K562 (cell line): ENCODE measurements around the gene IGFBP7. TPM values are rescaled to one million over a fixed set of nuclear protein-coding genes. Genes with fewer than 3 reads are reported as not detected.

ENCODE experiments used
- ATAC-seq: fragments of 200-7000 bp; cut with Tn5 transposase; 3 replicates; pipeline ENCODE4 v1.9.1; 2020; ENCODE audit warnings: moderate library complexity
- BruUV-seq: library from RNA; stranded (reverse); fragments of 400-500 nt; replicated peaks from 2 replicates; lab custom pipeline; 2021; lab: Mats Ljungman, UMichigan
- CTCF ChIA-PET: fragments of 300-600 bp; formaldehyde crosslinking; extraction: SDS; loops from one replicate; lab custom pipeline; 2021; ENCODE audit warnings: low intra/inter-chr PET ratio; lab: Yijun Ruan, JAX
- POLR2A ChIA-PET: fragments of 300-600, 350-650 bp; sonication (Branson Sonifier 250); formaldehyde crosslinking; extraction: SDS; loops from one replicate; lab custom pipeline; 2021; ENCODE audit warnings: antibody characterized with exemption, inconsistent platforms; lab: Yijun Ruan, JAX
- DNase-seq, 4 experiments: peaks; one replicate each; pipeline versions ENCODE4 v3.0.0 to v3.0.0-alpha.2; 2011 to 2018; ENCODE audit warnings: low spot score in 3 of 4, mixed read lengths in 3 of 4; ENCODE audit errors: extremely low read depth in 1 of 4
- FAIRE-seq: peaks from 2 replicates; lab custom pipeline; 2011; peaks lifted over from hg19 to GRCh38; lab: Jason Lieb, UNC
- H2AFZ ChIP-seq: 2 replicates; pipeline ENCODE4 v1.6.0; 2011; ENCODE audit warnings: low read depth, low read length, control low read depth, inconsistent platforms
- H3K27ac ChIP-seq: fragments of 200-600 bp; 3 replicates; pipeline ENCODE4 v1.8.0; 2011; ENCODE audit warnings: low read depth, mild to moderate bottlenecking, control low read depth, inconsistent platforms, low read length, moderate library complexity, mixed read lengths; ENCODE audit errors: extremely low read depth
- H3K27me3 ChIP-seq, 2 experiments: fragments of 300-600 bp in 1 of 2; 2 replicates in 1 of 2; 3 replicates in 1 of 2; pipeline versions ENCODE4 v1.6.0 to v1.8.0; 2011; ENCODE audit warnings: inconsistent platforms in 2 of 2, low read length in 2 of 2, mild to moderate bottlenecking in 1 of 2, mixed read lengths in 1 of 2, moderate library complexity in 1 of 2; ENCODE audit not compliant: control insufficient read depth in 2 of 2, insufficient read depth in 2 of 2
- H3K36me3 ChIP-seq: fragments of 300-600 bp; 3 replicates; pipeline ENCODE4 v1.8.0; 2011; ENCODE audit warnings: mild to moderate bottlenecking, low read length, inconsistent platforms; ENCODE audit not compliant: control insufficient read depth, insufficient read depth
- H3K4me1 ChIP-seq, 2 experiments: fragments of 200-600 bp in 1 of 2; replicated peaks in 1 of 2; 2 replicates in 1 of 2; 3 replicates in 1 of 2; pipeline versions ENCODE4 v1.5.1 to v1.8.0; 2011; ENCODE audit warnings: inconsistent platforms in 2 of 2, low read length in 2 of 2, mild to moderate bottlenecking in 1 of 2, mixed read lengths in 1 of 2, moderate library complexity in 1 of 2; ENCODE audit not compliant: control insufficient read depth in 2 of 2, insufficient read depth in 2 of 2
- H3K4me2 ChIP-seq: 2 replicates; pipeline ENCODE4 v1.6.1; 2011; ENCODE audit warnings: low read length, control low read depth, inconsistent platforms, mixed read lengths; ENCODE audit not compliant: insufficient read depth
- H3K4me3 ChIP-seq: fragments of 200-600 bp; sonication (generic), shearing (Covaris generic); 2 replicates; pipeline ENCODE4 v1.5.1; 2016; ENCODE audit warnings: control low read depth, inconsistent platforms
- H3K79me2 ChIP-seq: fragments of 200-600 bp; 3 replicates; pipeline ENCODE4 v1.8.0; 2011; ENCODE audit warnings: low read length, inconsistent platforms; ENCODE audit not compliant: control insufficient read depth, insufficient read depth
- H3K9ac ChIP-seq, 2 experiments: 2 replicates each; pipeline versions ENCODE4 v1.6.0 to v1.6.1; 2011; ENCODE audit warnings: low read depth in 2 of 2, low read length in 2 of 2, control low read depth in 1 of 2, inconsistent platforms in 1 of 2, mild to moderate bottlenecking in 1 of 2, mixed read lengths in 1 of 2; ENCODE audit not compliant: insufficient read depth in 1 of 2
- H3K9me1 ChIP-seq: one replicate; pipeline ENCODE4 v1.6.0; 2011; ENCODE audit warnings: inconsistent platforms, mild to moderate bottlenecking, low read length, moderate library complexity; ENCODE audit not compliant: control insufficient read depth, insufficient read depth
- H3K9me3 ChIP-seq: replicated peaks from 2 replicates; pipeline ENCODE4 v1.5.1; 2011; ENCODE audit warnings: low read depth, low read length, inconsistent platforms; ENCODE audit not compliant: control insufficient read depth, insufficient read depth
- H4K20me1 ChIP-seq: replicated peaks from 2 replicates; pipeline ENCODE4 v1.6.1; 2011; ENCODE audit warnings: low read length, inconsistent platforms, mixed read lengths; ENCODE audit not compliant: control insufficient read depth, insufficient read depth
- RBM15 ChIP-seq: fragments of 200-400 bp; formaldehyde crosslinking; IDR thresholded peaks from 2 replicates; pipeline ENCODE4 v1.6.1; 2018; ENCODE audit warnings: mild to moderate bottlenecking, low read length, moderate library complexity; ENCODE audit not compliant: insufficient read depth
- RBM25 ChIP-seq: fragments of 200-400 bp; formaldehyde crosslinking; IDR thresholded peaks from 2 replicates; pipeline ENCODE4 v1.6.1; 2018; ENCODE audit warnings: low read length, low read depth, moderate library complexity; ENCODE audit not compliant: severe bottlenecking
- TAF7 ChIP-seq: fragments of 450-650 bp; IDR thresholded peaks from 2 replicates; pipeline ENCODE4 v1.6.1; 2016; ENCODE audit warnings: missing genetic modification characterization, missing compliant biosample characterization
- ZFP30 ChIP-seq: fragments of 250-450 bp; sonication (Bioruptor Pico); IDR thresholded peaks from 2 replicates; pipeline ENCODE4 v1.8.0; 2022; ENCODE audit warnings: moderate library complexity, mild to moderate bottlenecking, inconsistent platforms, borderline replicate concordance
- ZNF165 ChIP-seq: fragments of 250-450 bp; sonication (Bioruptor Pico); IDR thresholded peaks from 2 replicates; pipeline ENCODE4 v1.4.0; 2020; ENCODE audit warnings: borderline replicate concordance
- WGBS: fragments of 100-300 bp; shearing (Covaris generic); methylation state at CpG from one replicate; pipeline ENCODE4 v1.1.6; 2016; ENCODE audit warnings: low coverage, mixed read lengths; ENCODE audit not compliant: insufficient coverage; ENCODE audit errors: missing lambda C conversion rate; 5-methylcytosine and 5-hydroxymethylcytosine counted together
- in situ Hi-C: fragments of 300-500 bp; cut with MboI; formaldehyde crosslinking; loops from 4 replicates; pipeline ENCODE4 v1.15.0; 2018; ENCODE audit warnings: inconsistent platforms, mixed read lengths
- intact Hi-C: fragments of 100-400 bp; cut with micrococcal nuclease; formaldehyde crosslinking; loops from 2 replicates; pipeline ENCODE4 v1.14.2; 2022
- polyA plus RNA-seq, 8 experiments: library from polyadenylated mRNA; depleted of rRNA in 4 of 8; stranded (reverse) in 5 of 8; unstranded in 3 of 8; fragments of >200 nt; fragmentation: Nextera tagmentation in 2 of 8; fragmentation: Illumina TruSeq in 1 of 8; extraction: Ambion mirVana in 2 of 8; extraction: Trizol in 1 of 8; gene quantifications; 2 replicates each; pipeline versions ENCODE4 v1.2.1 to v1.2.3, GENCODE V29; 2011 to 2014; ENCODE audit warnings: inconsistent platforms in 1 of 8, missing spikeins in 1 of 8
- total RNA-seq, 7 experiments: library from RNA; depleted of rRNA in 6 of 7; stranded (reverse); fragments of >200 nt in 6 of 7; fragmentation: Illumina TruSeq in 2 of 7; extraction: Trizol in 2 of 7; gene quantifications; 2 replicates each; pipeline versions ENCODE4 v1.2.1 to v1.2.3, GENCODE V29; 2011 to 2021; ENCODE audit warnings: low replicate concordance in 1 of 7

IGFBP7 gene
- total and polyA plus RNA-seq, 9 of the 15 experiments (the other 6 are each of a cell fraction or from before 2014, with no cell fraction given): 0.27 to 0.49 (median 0.29) TPM; not detected in 6

DNA sequence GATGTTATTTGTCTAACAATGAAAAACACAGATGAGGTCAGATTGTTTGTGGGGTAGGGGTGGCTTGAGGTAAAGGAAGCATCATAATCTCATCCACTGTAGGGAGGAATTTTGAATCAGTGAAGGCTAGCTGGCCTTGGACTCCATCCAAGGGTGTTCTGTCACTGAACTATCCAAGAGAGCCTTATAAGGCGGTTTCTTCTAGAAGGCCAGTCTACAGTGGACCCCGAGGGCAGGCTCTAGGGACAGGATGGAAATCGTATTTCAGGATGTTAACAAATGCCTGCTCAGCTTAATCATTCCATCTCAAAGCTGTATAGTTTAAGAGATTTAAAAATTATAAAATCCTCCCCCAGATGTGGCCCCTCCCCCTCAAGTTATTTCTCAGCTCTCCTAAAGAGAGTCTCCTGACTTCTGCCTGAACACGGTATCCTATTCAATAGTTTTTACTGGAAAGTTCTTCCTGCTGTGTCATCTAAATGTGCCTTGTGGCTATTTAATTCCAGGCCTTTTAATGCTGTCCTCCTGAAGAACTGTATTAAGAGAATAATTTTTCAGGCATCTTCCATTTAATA is 8.0 kb downstream of the IGFBP7 start:
- TF ChIP-seq ZNF165 (CRISPR knock-in tag): no peak
- TF ChIP-seq RBM25: no peak
- TF ChIP-seq RBM15: no peak
- TF ChIP-seq TAF7 (tag): no peak
- no peak for TF ChIP-seq ZFP30 (CRISPR knock-in tag)
- no peaks in the 10 kb centered on the region for H3K4me1 ChIP-seq
- POLR2A ChIA-PET: no interaction called here
- DNase-seq (no peak), ATAC-seq (no peak), FAIRE-seq (no peak)
- 1% methylated on average over 4 of the region's 4 CpGs for WGBS
- no peaks in the 10 kb centered on the region for H3K9me3 ChIP-seq
- H4K20me1 ChIP-seq: no peaks in the 10 kb centered on the region
- no peaks in the 10 kb centered on the region for H3K9me1 ChIP-seq
- no peaks in the 10 kb centered on the region for H3K36me3 ChIP-seq
- no peak overlapping the region for H3K9ac ChIP-seq
- in situ Hi-C loops: no loop called here
- CTCF ChIA-PET: no interaction called here
- no peak overlapping the region for H3K4me2 ChIP-seq
- intact Hi-C loops: no loop called here
- no peak overlapping the region for H3K27ac ChIP-seq
- H2AFZ ChIP-seq: no peak overlapping the region
- no peaks in the 10 kb centered on the region for H3K79me2 ChIP-seq
- H3K4me3 ChIP-seq: no peak overlapping the region
- H3K27me3 ChIP-seq: peaks cover 0 to 2% of the 10 kb centered on the region in 2 experiments; a peak in 1 of 5 replicates
- no TSS peak for BruUV-seq
